Chondrocyte (in vitro differentiated cells): ENCODE results near the gene JADE3. TPM values are rescaled to one million over a fixed set of nuclear protein-coding genes. Genes with fewer than 3 reads are reported as not detected.

Experiments
- DNase-seq: peaks from one replicate; pipeline ENCODE4 v3.0.0; 2021; ENCODE audit warnings: mixed read lengths, low spot score
- H3K27ac Mint-ChIP-seq: one replicate; pipeline ENCODE4 v1.8.0; 2021; ENCODE audit warnings: mild to moderate bottlenecking, moderate library complexity, mixed read lengths; ENCODE audit not compliant: unreplicated experiment
- H3K27me3 Mint-ChIP-seq: 2 replicates; pipeline ENCODE4 v1.8.0; 2021; ENCODE audit warnings: low read depth, mixed read lengths
- H3K36me3 Mint-ChIP-seq: 2 replicates; pipeline ENCODE4 v1.8.0; 2021; ENCODE audit warnings: low read depth, mixed read lengths
- H3K4me1 Mint-ChIP-seq: 2 replicates; pipeline ENCODE4 v1.8.0; 2021; ENCODE audit warnings: low read depth, mild to moderate bottlenecking, mixed read lengths
- H3K4me3 Mint-ChIP-seq: one replicate; pipeline ENCODE4 v1.8.0; 2021; ENCODE audit warnings: mild to moderate bottlenecking, moderate library complexity, mixed read lengths; ENCODE audit not compliant: unreplicated experiment
- H3K9me3 Mint-ChIP-seq: 2 replicates; pipeline ENCODE4 v1.8.0; 2021; ENCODE audit warnings: low read depth, mixed read lengths
- total RNA-seq: library from RNA; stranded (reverse); gene quantifications from 3 replicates; pipeline ENCODE4 v1.2.1, GENCODE V29; 2021
- TF ChIP-seq, protein P1 (sequence below): fragments of 200-600 bp; sonication (generic); IDR thresholded peaks from 2 replicates; pipeline ENCODE4 v1.5.0; 2021; ENCODE audit warnings: antibody characterized with exemption, mild to moderate bottlenecking, moderate library complexity

The JADE3 gene
- total RNA-seq, 1 donor from 2014 or later = 11.7 TPM

DNA sequence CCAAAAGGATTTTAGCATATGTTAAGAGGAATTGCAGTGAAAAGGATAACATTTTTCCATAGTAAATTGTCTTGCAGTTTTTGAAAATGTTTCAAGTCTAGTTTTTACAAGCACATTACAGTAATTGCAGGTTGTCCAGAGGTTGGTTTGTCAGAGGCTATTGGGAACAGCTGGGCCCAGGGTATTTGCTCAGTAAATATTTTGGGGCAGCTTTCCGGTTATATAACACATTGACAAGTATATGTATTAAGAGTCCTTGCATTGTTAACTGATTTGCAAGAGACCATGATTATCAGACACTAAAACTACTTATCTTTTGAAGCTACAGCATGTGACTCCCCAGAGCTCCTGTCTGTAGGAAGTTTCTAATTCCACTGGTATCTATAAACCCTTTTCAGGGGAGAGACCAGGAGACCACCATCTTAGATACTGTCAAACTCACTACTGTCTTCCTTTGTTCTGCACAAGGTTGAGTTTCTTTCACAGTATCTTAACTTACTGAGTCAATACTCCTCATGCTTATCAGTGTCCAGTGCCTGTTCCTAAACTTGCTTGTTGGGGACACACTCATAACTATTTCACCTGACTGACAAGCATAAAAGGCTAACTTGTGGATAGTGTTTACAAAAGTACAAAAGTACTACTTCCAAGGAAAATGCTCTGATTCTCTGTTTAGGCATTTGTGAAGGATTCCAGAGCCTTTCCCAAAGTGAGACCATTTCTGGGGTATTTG is 147.1 kb downstream of the JADE3 start:
- H3K9me3 Mint-ChIP-seq = no peaks in the 10 kb centered on the region
- TF ChIP-seq, protein P1, sequence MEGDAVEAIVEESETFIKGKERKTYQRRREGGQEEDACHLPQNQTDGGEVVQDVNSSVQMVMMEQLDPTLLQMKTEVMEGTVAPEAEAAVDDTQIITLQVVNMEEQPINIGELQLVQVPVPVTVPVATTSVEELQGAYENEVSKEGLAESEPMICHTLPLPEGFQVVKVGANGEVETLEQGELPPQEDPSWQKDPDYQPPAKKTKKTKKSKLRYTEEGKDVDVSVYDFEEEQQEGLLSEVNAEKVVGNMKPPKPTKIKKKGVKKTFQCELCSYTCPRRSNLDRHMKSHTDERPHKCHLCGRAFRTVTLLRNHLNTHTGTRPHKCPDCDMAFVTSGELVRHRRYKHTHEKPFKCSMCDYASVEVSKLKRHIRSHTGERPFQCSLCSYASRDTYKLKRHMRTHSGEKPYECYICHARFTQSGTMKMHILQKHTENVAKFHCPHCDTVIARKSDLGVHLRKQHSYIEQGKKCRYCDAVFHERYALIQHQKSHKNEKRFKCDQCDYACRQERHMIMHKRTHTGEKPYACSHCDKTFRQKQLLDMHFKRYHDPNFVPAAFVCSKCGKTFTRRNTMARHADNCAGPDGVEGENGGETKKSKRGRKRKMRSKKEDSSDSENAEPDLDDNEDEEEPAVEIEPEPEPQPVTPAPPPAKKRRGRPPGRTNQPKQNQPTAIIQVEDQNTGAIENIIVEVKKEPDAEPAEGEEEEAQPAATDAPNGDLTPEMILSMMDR = no peak

DNA sequence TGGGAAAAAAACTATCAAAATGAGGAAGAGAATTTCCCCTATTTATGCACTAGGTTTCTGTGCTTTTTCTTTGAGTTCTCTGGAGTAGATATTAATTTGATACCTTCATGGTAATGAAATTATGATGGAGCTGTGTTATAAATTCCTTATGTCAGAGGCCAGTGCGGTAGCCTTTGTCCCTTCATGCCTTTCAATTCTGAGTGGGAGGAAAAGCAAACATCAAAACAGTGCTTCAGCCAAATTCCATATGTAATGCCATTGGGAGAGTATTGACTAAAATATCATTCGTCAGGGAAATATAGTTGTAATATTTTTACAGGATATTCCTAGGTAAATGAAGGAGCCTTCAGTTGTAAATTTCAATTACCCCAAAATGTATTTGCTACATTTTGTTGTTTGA is 148.5 kb downstream of the JADE3 start:
- no peaks in the 10 kb centered on the region for H3K27me3 Mint-ChIP-seq
- H3K9me3 Mint-ChIP-seq = no peaks in the 10 kb centered on the region
- peaks cover 5% of the 10 kb centered on the region for H3K36me3 Mint-ChIP-seq
- DNase-seq = no peak
- TF ChIP-seq, protein P1 = no peak
- peaks cover 4% of the 10 kb centered on the region for H3K4me1 Mint-ChIP-seq
- H3K27ac Mint-ChIP-seq = no peak overlapping the region
- no peak overlapping the region for H3K4me3 Mint-ChIP-seq

More for the DNA sequence above, 147.1 kb downstream of the JADE3 start:
- Mint-ChIP-seq H3K27me3 (no peaks in the 10 kb centered on the region), H3K27ac (no peak overlapping the region), H3K4me1 (peaks cover 4% of the 10 kb centered on the region), H3K36me3 (peaks cover 5% of the 10 kb centered on the region), H3K4me3 (no peak overlapping the region)
- no peak for DNase-seq

- no peak overlapping the region for H3K27ac Mint-ChIP-seq
- no peak overlapping the region for H3K4me3 Mint-ChIP-seq
- H3K9me3 Mint-ChIP-seq = no peaks in the 10 kb centered on the region
- peaks cover 5% of the 10 kb centered on the region for H3K36me3 Mint-ChIP-seq
- TF ChIP-seq, protein P1 = no peak
- no peaks in the 10 kb centered on the region for H3K27me3 Mint-ChIP-seq
- peaks cover 4% of the 10 kb centered on the region for H3K4me1 Mint-ChIP-seq
- DNase-seq = no peak
Observed at GRCh38 chrX:47061238-47061919, 149.2 kb downstream of the JADE3 start.

- Mint-ChIP-seq H3K4me3 (no peak overlapping the region), H3K9me3 (no peaks in the 10 kb centered on the region), H3K4me1 (peaks cover 4% of the 10 kb centered on the region), H3K27ac (no peak overlapping the region), H3K36me3 (peaks cover under 1% of the 10 kb centered on the region), H3K27me3 (no peaks in the 10 kb centered on the region)
- TF ChIP-seq, protein P1 = no peak
- no peak for DNase-seq
Observed at GRCh38 chrX:47063179-47063578, 151.0 kb downstream of the JADE3 start.

GRCh38 chrX:47068214-47068613 is 156.0 kb downstream of the JADE3 start:
- TF ChIP-seq, protein P1 = no peak
- H3K4me3 Mint-ChIP-seq = no peak overlapping the region
- H3K9me3 Mint-ChIP-seq = peaks cover 4% of the 10 kb centered on the region
- no peaks in the 10 kb centered on the region for H3K36me3 Mint-ChIP-seq
- no peak overlapping the region for H3K27ac Mint-ChIP-seq
- DNase-seq = no peak
- H3K4me1 Mint-ChIP-seq = no peaks in the 10 kb centered on the region
- no peaks in the 10 kb centered on the region for H3K27me3 Mint-ChIP-seq
